Stimulated activated CD8-positive, alpha-beta memory T cell treated with anti-CD3 and anti-CD28 coated beads, Interleukin-15, amount 100 ng/mL, for 4 hours (primary cell): Measurements from ENCODE around the gene ST6GALNAC4.
"Not testable (repeated sequence)": the region's sequence is repeated elsewhere in the genome, so short reads cannot be mapped to it uniquely, and the experiment has no call there.

Experiments used
- DNase-seq, 2 donors: peaks; one replicate each; pipeline ENCODE4 v3.0.0-alpha.2; 2020; ENCODE audit warnings: low read depth in 2 of 2

ST6GALNAC4 gene

DNA sequence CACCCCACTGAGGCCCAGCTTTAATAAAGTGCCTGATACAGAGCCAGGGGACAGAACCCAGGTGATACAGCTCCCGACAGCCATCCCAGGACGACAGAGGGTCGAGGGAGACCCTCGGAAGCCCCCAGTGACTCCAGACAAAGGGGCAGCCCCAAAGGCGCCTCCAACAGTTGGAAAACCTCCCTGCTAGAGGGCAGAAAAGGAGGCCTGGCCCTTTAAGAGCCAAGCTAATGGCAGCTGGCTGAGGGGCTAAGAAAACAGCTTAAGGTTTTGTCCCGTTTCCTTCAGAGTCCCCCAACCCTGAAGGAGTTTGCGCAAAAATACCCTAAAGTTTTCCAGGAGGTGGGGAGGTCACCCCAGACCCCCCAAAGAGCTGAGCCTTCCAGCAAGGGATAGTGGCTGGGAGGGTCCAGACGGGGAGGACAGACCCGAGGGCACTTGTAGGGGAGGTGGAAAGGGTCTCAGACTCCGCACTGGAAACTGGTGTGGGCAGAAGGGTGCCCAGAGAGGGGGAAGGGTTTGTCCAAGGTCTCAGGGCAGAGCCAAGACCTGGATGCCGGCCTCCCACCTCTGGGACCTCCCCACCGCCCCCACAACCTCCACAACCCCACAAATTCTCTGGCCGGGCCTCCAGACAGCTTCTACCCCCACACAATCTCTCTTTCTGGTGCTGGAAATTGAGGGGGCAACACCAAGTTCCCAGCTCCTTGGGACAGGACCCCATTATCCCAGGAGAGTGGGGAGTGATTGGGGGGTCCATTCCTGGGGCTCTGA, 31.1 kb downstream of the ST6GALNAC4 start:
- no peak for DNase-seq

DNA sequence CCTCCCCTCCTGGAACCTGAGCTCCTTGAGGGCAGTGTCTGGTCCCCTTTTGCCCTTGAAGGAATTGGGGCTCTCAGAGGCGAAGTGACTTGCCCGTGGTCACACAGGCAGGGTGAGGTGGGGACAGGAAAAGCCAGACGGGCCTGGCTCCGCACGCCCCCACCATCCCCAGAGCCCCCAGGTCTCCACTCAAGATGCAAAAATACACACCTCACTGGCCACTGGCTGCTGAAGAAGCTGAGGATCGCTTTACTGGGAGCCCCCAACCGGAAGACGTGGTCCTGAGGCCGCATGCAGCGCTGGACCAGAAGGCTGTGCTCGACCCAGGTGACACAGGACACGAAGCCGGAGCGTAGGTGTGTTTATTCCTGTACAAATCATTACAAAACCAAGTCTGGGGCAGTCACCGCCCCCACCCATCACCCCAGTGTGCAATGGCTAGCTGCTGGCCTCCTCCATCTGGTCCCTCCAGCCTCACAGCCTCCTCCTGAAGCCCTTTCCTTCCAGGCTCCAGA, 31.8 kb downstream of the ST6GALNAC4 start:
- no peak for DNase-seq

DNA sequence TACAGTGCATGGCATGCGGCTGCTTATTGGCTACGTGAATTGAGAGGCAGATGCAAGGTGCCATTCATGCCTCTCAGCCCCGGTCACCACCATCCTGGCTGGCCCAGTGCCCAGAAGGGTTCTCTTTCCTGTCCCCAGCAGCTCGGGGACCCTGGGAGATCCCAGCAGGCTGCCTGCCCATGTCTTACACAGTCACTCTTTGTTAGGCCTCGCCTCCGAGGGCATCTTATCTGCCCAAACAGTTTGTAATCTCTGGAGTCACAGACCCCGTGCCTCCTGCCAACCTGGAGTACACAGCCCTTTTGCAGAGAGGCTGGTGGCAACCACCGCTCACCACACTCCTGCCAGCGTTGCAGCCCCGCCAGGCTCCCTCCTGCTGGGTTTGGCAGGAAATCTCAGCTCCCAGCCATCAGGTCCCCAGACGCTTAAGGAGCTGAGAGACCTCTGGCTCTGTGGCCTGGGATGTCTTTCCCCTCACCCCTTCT, 32.4 kb downstream of the ST6GALNAC4 start:
- DNase-seq, result no peak

DNA sequence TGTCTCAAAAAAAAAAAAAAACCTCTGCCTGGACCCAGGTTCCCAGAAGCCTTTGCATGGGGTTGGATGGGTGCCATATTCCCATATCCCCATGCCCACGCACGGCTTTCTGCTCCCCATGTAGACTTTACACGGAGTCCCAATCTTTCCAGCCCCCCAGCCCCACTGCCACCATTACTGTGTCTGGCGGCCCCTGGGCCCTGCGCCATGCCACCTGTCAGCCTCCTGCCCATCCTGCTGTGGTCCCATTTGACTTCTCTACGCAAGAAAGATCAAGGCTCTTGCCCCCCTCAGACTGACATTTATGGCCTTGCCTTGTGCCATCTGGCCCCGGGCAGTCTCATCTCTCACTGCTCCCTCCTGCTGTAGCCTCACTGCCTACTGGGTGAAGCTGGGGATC, 32.9 kb downstream of the ST6GALNAC4 start:
- no peak for DNase-seq

DNA sequence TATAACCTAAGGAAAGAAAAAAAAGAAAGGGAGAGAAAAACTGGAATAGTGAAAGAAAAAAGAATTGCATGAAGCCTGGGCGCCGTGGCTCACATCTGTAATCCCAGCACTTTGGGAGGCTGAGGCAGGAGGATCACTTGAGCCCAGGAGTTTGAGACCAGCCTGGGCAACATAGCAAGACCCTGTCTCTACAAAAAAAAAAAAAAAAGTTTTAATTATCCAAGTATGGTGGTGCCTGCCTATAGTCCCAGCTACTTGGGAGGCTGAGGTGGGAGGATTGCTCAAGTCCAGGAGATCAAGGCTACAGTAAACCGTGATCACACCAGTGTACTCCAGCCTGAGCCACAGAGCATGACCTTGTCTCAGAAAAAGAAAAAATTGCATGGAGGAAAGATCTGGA, 35.1 kb downstream of the ST6GALNAC4 start:
- not testable (repeated sequence) for DNase-seq

DNA sequence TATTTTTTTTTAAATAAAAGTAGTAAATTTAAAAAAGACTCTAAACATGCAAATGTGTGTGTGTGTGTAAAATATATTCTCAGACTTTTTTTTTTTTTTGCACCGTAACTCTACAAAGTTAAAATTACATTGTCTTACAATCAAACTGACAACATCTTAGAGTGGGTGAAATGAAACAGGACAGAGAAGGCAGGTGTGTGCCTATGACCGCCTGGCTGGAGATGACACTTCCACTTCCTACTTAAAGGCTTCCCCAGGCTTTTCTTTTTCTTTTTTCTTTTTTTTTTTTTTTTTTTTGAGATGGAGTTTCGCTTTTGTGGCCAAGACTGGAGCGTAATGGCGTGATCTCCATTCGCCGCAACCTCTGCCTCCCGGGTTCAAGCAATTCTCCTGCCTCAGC, 36.7 kb downstream of the ST6GALNAC4 start:
- no peak for DNase-seq

DNA sequence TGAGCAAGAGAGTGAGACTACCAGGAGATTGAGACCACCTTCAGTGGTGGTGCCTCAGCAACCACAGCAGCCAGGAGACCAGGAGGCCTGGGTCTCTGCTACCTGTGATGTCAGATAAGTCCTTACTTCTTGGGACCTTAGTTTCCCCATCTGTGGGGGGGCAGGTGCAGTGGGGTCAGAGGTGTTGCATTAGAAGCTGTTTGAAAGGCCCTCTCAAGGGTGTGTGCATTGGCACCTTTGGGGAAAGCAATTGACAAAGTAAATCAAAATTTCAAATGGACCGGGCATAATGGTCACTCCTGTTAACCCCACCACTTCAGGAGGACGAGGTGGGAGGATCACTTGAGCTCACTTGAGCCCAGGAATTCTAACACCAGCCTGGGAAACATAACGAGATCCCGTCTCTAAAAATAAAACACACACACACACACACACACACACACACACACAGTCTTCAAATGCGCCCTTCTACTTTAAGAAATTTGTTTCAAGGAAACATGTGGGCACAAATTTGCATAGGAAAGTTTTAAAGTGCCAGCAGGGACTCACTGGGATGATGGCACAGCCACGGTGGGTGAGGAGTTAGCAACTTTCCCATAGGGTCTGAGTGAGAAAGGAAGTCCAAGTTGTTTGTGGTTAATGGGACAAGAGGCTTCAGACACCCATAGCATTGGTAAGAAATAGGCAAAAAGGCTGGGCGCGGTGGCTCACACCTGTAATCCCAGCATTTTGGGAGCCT, 38.0 kb downstream of the ST6GALNAC4 start:
- DNase-seq, result no peak

DNA sequence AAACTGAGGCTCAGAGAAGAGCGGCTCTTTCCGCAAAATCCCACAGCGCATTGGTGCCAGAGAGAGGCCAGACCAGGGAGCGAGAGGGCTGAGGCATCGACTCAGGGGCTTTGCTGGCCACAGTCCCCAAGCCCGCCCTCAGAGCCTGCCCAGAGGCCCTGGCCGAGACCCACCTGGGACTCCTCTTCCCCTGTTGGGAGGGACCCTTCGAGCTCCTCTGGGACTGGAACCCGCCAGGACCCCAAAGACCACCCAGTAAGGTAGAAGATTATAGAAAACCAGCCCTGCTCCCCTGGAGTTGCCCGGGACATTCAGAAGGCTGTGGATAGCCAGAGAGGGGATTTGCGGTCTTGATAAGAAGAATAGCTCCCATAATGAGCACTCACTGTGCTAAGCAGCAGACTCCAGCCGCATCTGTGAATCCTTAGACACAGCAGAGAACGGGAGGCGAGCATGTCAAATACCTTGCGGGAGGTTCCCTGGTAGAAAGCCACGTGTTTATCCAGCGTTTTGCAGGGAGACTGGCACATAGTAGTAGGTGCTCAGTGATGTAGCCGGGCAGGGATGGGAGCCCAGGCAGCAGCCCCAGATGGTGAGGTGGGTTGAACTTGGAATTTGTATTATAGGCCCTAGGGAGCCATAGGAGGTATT, 38.7 kb downstream of the ST6GALNAC4 start:
- no peak for DNase-seq

DNA sequence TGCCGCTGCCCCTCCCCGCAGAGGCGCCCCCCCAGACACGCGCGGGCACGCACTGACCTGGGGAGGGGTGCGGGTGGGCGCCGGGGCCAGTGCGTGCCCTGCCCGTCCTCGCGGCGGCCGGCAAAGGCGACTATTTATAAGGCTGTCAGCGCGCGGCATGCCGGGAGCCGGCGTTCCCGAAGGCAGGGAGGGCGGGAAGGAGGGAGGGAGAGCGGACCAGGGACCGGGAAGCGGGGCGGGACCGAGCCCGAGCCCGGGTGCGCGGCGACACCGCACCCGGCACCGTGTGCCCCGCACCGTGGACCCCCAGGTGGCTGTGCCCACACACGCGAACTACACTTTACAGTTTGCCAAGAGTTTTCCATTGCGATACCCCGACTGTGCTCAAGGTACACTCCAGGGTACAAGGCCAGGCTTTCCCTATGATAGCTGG, 39.3 kb downstream of the ST6GALNAC4 start, which contains the start of gene AK1:
TSS of gene AK1 (minus strand) at position 110 of the 433 bp plus-strand sequence. CDS start 3,058 bp downstream, outside the sequence.
- DNase-seq, result no peak

DNA sequence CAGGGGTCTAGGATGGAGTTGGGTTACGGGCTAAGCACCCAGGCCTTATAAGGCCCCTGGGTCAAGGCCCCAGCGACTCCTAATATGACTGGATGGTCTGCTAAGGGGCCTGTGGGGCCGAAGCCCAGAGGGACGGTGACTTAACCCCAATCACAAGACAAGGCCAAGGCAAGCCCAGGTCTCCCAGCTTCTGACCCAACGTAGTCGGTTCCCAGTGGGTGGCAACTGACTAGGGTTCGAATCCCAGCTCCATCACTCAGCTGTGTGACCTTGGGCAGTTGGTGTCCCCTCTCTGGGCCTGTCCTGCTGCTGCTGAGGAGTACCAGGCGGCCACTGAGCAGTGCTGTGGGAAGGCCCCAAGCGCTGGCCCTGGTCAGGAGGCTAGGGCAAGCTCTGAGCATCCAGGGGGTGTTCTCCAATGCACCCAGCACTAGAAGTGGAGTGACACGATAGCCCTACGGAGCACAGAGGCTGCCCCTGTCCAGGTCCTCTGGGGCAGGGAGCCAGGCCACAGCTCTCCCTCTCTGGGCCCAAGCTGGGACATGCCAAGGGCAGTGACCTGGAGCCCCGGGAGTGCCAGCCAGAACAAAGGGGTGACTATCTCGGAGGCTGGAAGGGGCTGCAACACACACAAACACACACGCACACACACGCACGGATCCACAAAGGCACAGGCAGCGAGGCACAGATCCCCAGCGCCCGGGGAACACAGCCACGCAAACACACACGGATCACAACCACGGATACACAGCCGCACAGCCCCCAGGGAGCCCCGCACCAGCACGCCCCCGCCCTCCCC, 39.9 kb downstream of the ST6GALNAC4 start:
- DNase-seq, result no peak

DNA sequence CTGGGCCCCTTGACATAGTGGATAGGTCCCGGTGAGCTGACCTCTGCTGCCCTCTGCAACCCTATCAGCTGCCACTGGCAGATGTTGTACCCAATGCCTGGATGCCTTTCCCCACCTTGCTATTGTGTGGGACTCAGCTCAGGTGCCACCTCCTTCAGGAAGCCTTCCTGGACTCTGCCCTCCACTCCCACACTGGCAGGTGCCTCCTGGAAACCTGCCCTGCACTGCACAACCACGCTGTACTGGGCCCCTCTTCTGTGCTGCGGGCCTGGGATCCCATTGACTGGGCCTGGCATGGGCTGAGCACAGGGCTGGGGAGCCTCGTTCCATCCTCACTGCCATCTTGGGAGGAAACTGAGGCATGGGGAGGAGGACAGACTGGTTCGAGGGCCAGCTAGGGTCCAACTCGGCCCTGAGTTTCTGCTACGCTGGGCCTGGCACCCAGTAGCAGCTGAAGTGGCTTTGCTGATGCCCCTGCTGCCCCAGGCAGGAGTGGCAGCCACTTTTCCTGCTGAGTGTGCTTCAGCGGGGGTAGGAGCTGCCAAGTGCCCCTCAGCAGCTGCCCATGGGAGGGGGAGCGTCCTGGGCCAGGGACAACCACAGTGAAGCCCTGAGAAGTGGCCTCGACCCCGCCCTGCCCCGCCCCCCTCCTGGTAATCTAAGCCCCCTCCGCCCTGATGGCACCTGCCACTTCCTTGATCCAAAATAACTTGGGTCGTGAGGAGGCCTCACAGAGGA, 40.6 kb downstream of the ST6GALNAC4 start:
- no peak for DNase-seq

DNA sequence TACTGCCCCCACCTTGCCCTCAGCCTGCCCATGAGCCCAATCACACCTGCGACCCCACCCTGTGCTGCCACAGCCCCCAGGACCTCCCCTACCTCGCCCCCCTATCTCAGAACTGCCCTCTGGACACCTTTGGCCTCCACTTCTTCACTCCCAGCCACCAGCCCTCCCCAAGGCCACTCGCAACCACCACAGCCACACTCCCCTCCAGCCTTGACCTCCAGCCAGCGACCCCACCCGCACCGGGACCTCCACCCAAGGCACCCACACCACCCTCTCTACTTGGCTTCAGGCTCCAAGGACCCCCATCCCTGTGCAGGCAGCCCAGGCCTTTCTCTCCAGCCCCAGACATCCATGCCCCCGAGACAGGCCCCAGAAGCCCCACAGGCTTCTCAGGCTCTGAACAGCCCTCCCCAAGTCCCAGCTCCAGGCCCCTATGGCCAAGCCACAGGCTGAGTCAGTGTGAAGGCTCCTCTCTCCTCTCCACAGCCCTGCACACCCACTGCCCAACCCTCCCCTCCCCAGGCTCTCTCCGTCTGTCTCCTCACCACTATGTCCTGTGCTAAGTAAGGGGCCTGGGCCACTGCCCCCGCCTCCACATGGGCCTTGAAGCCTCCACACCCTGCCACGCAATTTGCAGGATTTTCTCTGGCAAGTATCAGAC, 41.4 kb downstream of the ST6GALNAC4 start:
- DNase-seq, result no peak

DNA sequence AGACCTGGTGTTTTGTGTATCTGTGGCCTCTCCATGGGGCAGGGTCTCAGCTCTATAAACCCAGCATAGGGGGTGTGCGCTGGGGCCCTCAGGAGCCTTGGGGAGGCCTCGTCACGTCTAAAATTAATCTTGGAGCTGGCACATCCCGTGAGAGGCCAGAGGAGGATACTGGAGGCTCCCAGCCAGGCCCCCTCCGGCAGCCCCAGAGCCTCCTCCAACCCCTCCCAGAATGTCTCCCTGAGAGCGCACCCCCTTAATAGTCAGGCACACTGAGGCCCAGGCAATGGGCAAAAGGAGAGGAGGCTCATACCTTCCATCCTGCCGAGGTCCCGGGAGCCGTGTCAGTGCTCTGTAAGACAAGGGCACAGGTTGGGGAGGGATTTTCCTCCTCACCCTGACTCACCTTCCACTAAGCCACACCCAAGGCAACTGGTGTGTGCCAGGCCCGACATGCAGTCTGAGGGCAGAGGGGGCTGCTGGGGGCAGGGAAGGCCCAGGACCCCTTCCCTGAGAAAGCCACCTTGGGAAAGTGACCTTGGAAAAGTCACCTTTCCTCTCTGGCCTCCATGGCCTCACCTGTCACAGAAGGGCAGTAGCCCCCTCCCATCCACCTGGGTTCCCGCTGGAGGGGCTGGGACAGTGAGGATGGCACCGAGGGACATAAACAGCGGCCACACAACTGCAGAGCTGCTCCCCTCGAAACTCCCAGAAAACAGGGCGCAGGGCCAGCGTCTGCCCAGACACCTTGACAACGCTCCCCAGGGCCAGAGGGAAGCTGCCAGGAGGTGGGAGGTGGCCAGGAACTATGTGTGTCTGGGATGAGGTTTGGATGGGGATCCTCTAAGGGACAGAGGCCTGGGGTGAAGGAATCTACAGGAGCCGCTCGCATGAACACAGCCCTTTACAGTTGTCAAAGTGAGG, 42.3 kb downstream of the ST6GALNAC4 start:
- no peak for DNase-seq

DNA sequence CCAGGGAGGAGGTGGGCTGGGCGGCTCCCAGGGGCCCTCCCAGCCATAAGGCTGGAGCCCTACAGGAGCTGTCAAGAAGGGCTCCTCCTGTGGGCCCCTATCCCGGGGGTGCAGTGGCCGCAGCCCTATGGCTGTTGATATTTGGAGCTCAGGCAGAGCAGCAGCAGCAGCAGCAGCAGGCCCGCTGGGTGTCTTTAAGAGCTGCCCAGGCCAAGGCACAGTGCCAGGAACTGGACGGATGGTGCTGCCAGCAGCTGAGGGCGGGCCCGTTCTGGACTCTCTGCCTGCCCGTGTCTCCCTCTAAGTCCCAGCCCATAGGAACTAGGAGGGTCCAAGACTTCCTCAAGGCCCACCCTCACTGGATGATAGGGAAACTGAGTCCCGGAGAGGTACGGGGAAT, 43.0 kb downstream of the ST6GALNAC4 start:
- DNase-seq, result no peak

DNA sequence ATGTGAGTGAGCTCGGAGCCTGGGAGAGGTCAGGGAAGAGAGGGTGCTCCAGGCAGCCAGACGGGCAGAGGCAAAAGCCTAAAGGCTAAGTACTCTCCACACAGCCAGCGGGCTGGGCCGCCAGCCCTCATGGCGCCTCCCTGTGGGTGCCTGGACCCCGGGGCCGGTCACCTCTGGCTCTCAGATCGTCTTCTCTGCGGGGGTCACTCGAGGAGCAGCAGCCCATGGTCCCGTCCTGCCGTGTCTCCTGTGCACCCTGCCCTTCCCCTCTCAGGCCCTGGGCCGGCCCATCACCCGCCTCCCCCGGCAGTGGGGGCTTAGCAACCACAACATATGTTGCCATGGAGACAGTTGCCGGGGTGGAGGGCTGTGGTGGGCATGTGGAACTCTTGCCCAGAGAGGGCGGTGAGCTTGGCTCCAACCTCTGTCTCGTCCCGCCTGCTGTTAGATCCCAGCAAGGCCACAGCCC, 43.6 kb downstream of the ST6GALNAC4 start:
- no peak for DNase-seq

DNA sequence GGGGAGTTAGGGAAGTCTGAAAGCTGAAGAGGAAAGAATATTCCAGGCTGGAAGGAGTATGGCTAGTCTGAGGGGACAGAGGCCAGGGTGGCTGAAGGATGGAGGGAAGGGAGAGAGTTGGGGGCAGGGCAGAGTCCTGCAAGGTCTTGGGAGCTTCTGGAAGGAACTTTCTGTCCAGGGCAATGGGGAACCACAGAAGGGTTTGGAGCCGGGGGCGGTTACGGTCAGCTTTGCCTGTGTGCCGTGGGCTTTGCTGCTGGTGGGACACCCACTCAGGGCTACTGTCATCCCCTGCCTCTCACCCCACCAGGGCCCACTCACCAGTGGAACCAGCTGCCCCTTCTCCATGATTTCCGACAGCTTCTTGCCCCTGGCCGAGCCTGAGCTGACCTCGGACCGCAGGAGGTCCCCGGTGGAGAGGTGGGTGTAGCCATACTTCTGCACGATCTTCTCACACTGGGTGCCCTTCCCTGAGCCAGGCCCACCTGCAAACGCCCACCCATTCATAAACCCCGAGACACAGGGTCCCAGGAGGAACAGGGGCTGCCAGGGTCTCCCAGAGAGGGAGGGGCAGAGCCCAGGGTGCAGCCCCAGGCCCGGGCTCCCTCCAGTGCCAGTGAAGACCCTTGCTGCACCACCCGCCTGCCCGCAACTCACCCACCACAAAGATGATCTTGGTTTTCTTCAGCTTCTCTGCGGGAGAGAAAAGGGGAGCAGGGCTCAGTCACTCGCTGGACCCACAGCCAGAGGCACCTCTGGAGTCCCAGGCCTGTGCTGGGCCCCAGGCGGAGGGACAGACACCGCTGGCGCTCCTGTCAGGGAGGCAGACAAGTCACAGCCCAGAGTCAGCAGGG, 44.2 kb downstream of the ST6GALNAC4 start:
- no peak for DNase-seq

DNA sequence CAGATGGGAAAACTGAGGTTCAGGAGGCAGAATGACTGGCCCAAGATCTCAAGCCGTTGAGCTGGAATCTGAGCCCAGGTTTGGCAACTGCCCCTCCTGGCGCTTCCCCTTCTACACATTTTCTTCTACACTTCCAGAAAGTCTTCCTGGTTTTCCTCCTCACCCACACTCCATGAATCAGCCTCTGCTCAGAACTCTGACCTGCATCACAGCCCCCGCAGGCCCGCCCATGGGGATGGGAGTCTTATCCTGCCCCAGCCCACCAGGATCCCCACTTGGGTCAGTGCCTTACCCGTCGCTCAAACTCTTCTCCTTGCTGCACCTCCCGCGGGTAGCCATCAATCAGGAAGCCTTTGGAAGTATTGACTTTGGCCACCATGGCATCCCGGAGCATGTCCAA, 45.3 kb downstream of the ST6GALNAC4 start:
- no peak for DNase-seq

DNA sequence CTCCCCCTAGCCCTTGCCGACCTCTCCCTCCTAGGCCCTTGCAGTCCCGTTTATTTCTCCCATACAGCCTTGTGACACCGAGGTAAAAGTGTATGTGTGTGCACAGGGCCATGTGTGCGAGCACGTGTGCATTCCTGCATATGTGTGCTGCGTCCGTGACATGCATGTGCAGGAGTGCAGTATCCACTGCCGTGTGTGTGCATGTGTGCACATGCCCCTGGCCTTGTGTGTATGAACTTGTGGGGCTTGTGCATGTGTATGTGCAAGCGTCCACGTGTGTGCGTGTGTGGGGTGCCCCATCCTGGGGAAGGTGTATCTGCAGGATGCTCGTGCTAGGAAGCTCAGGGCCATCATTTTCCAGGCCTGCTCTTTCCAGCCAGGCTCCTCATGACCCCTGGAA, 46.0 kb downstream of the ST6GALNAC4 start:
- no peak for DNase-seq
